GM12878 (cell line): ENCODE results near the gene BCAS3.

Source experiments
- CREB1 ChIP-seq: IDR thresholded peaks from 2 replicates; pipeline ENCODE4 v1.6.1; 2012; ENCODE audit warnings: low read depth, mild to moderate bottlenecking, inconsistent platforms
- EED ChIP-seq: sonication (generic); IDR thresholded peaks from 2 replicates; pipeline ENCODE4 v1.6.1; 2016; ENCODE audit warnings: antibody characterized with exemption, low read depth
- EZH2 ChIP-seq: IDR thresholded peaks from 2 replicates; pipeline ENCODE4 v1.6.1; 2012; ENCODE audit warnings: low read depth, mild to moderate bottlenecking, control low read depth, inconsistent platforms, low read length, borderline replicate concordance; ENCODE audit not compliant: control insufficient read depth
- PML ChIP-seq: IDR thresholded peaks from 2 replicates; pipeline ENCODE4 v1.6.1; 2012; ENCODE audit warnings: low read length, inconsistent platforms
- POLR2A ChIP-seq: IDR thresholded peaks from 2 replicates; pipeline ENCODE4 v1.6.1; 2011; ENCODE audit warnings: low read depth, mild to moderate bottlenecking, low read length
- POLR2AphosphoS2 ChIP-seq: IDR thresholded peaks from 2 replicates; pipeline ENCODE4 v1.6.1; 2011; ENCODE audit warnings: low read depth, mild to moderate bottlenecking, low read length, improper control_type of control experiment, moderate library complexity
- SP1 ChIP-seq: IDR thresholded peaks from one replicate; pipeline ENCODE4 v1.6.1; 2011; ENCODE audit warnings: low read depth, low read length
- SPI1 ChIP-seq: IDR thresholded peaks from 2 replicates; pipeline ENCODE4 v1.6.1; 2011; ENCODE audit warnings: low read depth, mild to moderate bottlenecking, low read length, moderate library complexity, borderline replicate concordance; ENCODE audit not compliant: insufficient read depth
- TF ChIP-seq, protein P1 (sequence below), 3 experiments: IDR thresholded peaks in 2 of 3; conservative IDR thresholded peaks in 1 of 3; 2 replicates each; pipeline ENCODE4 v1.5.1; 2011; ENCODE audit warnings: low read depth in 3 of 3, low read length in 3 of 3, mild to moderate bottlenecking in 3 of 3, control low read depth in 2 of 3, moderate library complexity in 2 of 3, inconsistent platforms in 1 of 3, mixed read lengths in 1 of 3; ENCODE audit not compliant: control insufficient read depth in 2 of 3, insufficient read depth in 1 of 3; ENCODE audit errors: extremely low read depth in 1 of 3
- TF ChIP-seq, protein P2 (sequence below): fragments of 450-650 bp; formaldehyde crosslinking; IDR thresholded peaks from 2 replicates; pipeline ENCODE4 v1.4.0; 2020; ENCODE audit warnings: mild to moderate bottlenecking, moderate library complexity
- TF ChIP-seq, protein P3 (sequence below): IDR thresholded peaks from 2 replicates; pipeline ENCODE4 v1.6.1; 2012; ENCODE audit warnings: low read depth, low read length, improper control_type of control experiment

DNA sequence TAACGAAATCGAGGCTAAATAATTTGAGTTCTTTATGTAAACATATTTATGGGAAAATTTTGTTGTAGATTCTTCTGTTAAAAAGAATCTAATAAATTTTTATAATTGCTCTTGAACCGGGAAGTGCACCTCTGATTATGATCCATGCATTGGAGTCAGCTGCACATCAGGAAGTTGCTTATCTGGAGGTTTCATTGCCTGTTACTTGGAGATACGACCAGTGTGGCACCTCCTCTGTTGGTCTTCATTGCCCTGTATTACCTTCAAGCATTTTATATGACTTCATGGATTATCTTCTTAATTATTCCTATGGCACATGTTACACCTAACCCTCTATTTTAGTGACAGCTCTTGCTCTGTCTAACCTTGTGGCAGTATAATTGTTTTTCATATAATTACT is 409.4 kb downstream of the BCAS3 start:
- no peak for TF ChIP-seq POLR2AphosphoS2
- no peak for TF ChIP-seq POLR2A
- TF ChIP-seq, protein P1, sequence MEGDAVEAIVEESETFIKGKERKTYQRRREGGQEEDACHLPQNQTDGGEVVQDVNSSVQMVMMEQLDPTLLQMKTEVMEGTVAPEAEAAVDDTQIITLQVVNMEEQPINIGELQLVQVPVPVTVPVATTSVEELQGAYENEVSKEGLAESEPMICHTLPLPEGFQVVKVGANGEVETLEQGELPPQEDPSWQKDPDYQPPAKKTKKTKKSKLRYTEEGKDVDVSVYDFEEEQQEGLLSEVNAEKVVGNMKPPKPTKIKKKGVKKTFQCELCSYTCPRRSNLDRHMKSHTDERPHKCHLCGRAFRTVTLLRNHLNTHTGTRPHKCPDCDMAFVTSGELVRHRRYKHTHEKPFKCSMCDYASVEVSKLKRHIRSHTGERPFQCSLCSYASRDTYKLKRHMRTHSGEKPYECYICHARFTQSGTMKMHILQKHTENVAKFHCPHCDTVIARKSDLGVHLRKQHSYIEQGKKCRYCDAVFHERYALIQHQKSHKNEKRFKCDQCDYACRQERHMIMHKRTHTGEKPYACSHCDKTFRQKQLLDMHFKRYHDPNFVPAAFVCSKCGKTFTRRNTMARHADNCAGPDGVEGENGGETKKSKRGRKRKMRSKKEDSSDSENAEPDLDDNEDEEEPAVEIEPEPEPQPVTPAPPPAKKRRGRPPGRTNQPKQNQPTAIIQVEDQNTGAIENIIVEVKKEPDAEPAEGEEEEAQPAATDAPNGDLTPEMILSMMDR (IDR thresholded peaks at IDR 0.05 in 2 of 3, conservative IDR thresholded peaks at IDR 0.05 in 1 of 3; ENCODE audit: control insufficient read depth in 2 of 3, extremely low read depth in 1 of 3, insufficient read depth in 1 of 3, low read depth in 3 of 3, low read length in 3 of 3) = no peak
- no peak for TF ChIP-seq PML
- TF ChIP-seq, protein P2, sequence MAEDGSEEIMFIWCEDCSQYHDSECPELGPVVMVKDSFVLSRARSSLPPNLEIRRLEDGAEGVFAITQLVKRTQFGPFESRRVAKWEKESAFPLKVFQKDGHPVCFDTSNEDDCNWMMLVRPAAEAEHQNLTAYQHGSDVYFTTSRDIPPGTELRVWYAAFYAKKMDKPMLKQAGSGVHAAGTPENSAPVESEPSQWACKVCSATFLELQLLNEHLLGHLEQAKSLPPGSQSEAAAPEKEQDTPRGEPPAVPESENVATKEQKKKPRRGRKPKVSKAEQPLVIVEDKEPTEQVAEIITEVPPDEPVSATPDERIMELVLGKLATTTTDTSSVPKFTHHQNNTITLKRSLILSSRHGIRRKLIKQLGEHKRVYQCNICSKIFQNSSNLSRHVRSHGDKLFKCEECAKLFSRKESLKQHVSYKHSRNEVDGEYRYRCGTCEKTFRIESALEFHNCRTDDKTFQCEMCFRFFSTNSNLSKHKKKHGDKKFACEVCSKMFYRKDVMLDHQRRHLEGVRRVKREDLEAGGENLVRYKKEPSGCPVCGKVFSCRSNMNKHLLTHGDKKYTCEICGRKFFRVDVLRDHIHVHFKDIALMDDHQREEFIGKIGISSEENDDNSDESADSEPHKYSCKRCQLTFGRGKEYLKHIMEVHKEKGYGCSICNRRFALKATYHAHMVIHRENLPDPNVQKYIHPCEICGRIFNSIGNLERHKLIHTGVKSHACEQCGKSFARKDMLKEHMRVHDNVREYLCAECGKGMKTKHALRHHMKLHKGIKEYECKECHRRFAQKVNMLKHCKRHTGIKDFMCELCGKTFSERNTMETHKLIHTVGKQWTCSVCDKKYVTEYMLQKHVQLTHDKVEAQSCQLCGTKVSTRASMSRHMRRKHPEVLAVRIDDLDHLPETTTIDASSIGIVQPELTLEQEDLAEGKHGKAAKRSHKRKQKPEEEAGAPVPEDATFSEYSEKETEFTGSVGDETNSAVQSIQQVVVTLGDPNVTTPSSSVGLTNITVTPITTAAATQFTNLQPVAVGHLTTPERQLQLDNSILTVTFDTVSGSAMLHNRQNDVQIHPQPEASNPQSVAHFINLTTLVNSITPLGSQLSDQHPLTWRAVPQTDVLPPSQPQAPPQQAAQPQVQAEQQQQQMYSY = no peak
- no peak for TF ChIP-seq CREB1
- TF ChIP-seq SPI1 = no peak
- no peak for TF ChIP-seq EZH2
- TF ChIP-seq SP1 = no peak
- TF ChIP-seq, protein P3, sequence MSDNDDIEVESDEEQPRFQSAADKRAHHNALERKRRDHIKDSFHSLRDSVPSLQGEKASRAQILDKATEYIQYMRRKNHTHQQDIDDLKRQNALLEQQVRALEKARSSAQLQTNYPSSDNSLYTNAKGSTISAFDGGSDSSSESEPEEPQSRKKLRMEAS = no peak
- no peak for TF ChIP-seq EED
